ENCODE results near the gene IGSF6.
A peak's percentile ranks its signal among the peaks of the same experiment; 100 is the strongest.

Gene IGSF6

DNA sequence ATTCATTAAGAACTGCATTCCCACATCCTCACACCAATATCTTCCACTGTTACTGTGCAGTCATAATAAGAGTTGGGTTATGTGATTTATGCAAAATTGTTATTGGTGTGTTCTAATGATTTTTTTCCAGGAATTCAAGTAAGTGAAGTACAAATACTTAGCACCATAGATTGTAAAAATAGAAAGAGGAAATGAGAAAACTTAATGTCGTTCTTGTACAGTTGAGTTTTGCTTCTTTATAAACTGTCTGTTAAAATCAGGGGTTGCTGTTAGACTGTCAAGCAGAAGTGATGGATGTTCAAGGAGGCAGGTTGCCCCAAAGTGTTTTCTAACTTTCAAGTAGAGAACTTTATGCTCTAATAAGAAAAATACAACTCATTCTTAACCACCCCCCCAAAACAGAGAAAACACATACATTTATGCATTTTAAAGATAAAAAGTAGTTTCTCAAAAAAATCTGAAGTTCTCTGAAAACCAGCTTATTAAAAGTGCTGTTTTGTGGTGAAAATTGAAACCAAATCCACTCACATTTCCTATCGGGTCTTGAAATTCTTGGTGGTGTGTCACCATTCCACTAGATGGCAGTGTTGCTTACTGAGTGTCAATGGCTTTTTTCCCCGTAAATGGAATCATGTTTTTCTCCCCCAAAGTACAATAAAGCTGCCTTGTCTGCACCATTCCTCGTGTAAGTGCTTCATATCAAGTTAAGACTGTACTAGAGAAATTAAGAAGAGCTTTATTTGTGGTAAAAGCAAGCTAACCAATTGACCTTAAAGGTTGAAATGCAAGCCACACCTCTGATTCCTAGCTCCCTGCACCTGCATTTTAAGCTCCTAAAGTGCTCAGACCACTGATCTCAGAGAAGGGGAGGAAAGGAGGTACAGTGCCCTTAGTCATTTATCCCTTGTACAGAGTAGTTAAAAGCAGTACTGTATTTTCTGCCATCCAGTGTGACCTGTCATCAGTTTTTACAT, 4.7 kb upstream of the IGSF6 start:
- H3K27ac ChIP-seq, result peak overlapping the region; percentile 97
- peaks cover 50 to 55% of the 10 kb centered on the region in 2 experiments for H3K4me1 ChIP-seq (ENCODE audit: control insufficient read depth in 1 of 2, insufficient read depth in 1 of 2, low read depth in 1 of 2, low read length in 1 of 2)
- H3K4me3 ChIP-seq (ENCODE audit: low read depth in 1 of 2, low read length in 1 of 2), result no peak overlapping the region

DNA sequence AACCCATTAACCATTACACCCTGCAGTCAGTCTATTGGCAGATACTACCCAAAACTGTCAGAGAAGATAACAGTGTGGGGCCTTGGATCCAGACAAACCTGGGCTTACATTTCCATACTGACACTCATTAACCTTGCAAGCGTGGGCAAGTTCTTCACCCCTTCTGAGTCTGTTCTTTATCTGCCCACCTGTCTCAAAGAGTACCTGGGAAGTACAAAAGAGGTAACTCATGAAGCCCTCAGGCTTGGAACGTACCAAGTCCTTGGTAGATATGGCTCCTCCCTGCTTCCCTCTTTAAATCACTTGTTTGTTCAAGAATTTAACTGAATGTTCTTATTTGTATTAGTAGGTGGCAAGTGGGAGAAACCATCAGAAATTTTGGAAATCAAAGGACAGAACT, 2.5 kb upstream of the IGSF6 start:
- Histone ChIP-seq H3K27ac (peak overlapping the region; percentile 97), H3K4me3 (ENCODE audit: low read depth in 1 of 2, low read length in 1 of 2) (peak overlapping the region in 1 of 2 experiments; percentile 90), H3K4me1 (ENCODE audit: control insufficient read depth in 1 of 2, insufficient read depth in 1 of 2, low read depth in 1 of 2, low read length in 1 of 2) (peaks cover 59 to 67% of the 10 kb centered on the region in 2 experiments), H3K36me3 (peaks cover 20% of the 10 kb centered on the region), H3K9me3 (no peaks in the 10 kb centered on the region), H3K27me3 (no peaks in the 10 kb centered on the region)
- TF ChIP-seq, protein P1, sequence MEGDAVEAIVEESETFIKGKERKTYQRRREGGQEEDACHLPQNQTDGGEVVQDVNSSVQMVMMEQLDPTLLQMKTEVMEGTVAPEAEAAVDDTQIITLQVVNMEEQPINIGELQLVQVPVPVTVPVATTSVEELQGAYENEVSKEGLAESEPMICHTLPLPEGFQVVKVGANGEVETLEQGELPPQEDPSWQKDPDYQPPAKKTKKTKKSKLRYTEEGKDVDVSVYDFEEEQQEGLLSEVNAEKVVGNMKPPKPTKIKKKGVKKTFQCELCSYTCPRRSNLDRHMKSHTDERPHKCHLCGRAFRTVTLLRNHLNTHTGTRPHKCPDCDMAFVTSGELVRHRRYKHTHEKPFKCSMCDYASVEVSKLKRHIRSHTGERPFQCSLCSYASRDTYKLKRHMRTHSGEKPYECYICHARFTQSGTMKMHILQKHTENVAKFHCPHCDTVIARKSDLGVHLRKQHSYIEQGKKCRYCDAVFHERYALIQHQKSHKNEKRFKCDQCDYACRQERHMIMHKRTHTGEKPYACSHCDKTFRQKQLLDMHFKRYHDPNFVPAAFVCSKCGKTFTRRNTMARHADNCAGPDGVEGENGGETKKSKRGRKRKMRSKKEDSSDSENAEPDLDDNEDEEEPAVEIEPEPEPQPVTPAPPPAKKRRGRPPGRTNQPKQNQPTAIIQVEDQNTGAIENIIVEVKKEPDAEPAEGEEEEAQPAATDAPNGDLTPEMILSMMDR (IDR thresholded peaks at IDR 0.05), result no peak

More for the DNA sequence above, 4.7 kb upstream of the IGSF6 start:
- H3K9me3 ChIP-seq, result no peaks in the 10 kb centered on the region
- H3K27me3 ChIP-seq, result peaks cover 7% of the 10 kb centered on the region
- TF ChIP-seq, protein P1 (IDR thresholded peaks at IDR 0.05), result peak; percentile 79
- H3K36me3 ChIP-seq, result peaks cover 18% of the 10 kb centered on the region

DNA sequence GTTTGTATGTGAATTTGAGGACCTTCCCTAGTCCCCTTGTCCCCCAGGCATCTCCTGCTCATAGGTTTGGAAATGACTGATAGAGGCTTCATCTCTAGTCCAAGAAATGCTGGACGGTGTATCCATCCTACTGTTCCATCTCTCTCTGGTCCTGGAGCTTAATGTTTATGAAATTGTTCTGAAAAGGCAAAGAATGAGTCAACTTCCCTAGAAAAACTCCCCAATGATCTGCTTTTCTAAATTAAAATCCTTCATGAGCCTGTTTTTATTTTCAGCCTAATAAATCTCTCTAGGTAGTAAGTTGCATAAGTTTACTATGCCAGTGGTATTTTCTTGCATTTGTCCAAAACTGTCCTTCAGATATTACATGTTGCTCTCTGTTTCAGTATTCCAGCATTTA, 2.1 kb upstream of the IGSF6 start:
- H3K4me3 ChIP-seq (ENCODE audit: low read depth in 1 of 2, low read length in 1 of 2), result peak overlapping the region in 1 of 2 experiments; percentile 90
- H3K27ac ChIP-seq, result peak overlapping the region; percentile 97
- peaks cover 63 to 71% of the 10 kb centered on the region in 2 experiments for H3K4me1 ChIP-seq (ENCODE audit: control insufficient read depth in 1 of 2, insufficient read depth in 1 of 2, low read depth in 1 of 2, low read length in 1 of 2)
- no peaks in the 10 kb centered on the region for H3K27me3 ChIP-seq
- TF ChIP-seq, protein P1 (IDR thresholded peaks at IDR 0.05), result no peak
- no peaks in the 10 kb centered on the region for H3K9me3 ChIP-seq
- peaks cover 24% of the 10 kb centered on the region for H3K36me3 ChIP-seq

DNA sequence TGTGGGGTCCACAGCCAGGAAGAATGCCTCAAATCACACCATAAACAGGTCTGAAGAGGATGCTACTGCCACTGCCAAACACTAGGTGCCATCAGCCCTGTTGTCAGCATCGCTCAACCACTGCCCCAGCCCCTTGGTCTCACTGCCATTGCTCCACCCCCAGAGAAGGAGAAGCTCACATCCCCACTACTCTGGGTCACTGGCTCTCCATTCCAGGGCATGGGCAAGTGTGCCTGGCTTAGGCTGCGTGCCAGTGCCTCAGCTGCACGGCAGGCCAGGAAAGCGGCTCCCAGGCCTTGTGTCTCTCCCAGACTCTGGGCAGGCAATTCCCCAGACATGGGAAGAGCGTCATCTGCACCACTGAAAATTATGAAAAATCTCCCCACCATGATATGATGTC, 1.2 kb upstream of the IGSF6 start:
- H3K4me3 ChIP-seq (ENCODE audit: low read depth in 1 of 2, low read length in 1 of 2), result peak overlapping the region; percentile 90 to 92
- H3K27me3 ChIP-seq, result no peaks in the 10 kb centered on the region
- TF ChIP-seq, protein P1 (IDR thresholded peaks at IDR 0.05), result no peak
- H3K27ac ChIP-seq, result peak overlapping the region; percentile 97
- H3K9me3 ChIP-seq, result no peaks in the 10 kb centered on the region
- peaks cover 72 to 80% of the 10 kb centered on the region in 2 experiments for H3K4me1 ChIP-seq (ENCODE audit: control insufficient read depth in 1 of 2, insufficient read depth in 1 of 2, low read depth in 1 of 2, low read length in 1 of 2)
- H3K36me3 ChIP-seq, result peaks cover 31% of the 10 kb centered on the region

DNA sequence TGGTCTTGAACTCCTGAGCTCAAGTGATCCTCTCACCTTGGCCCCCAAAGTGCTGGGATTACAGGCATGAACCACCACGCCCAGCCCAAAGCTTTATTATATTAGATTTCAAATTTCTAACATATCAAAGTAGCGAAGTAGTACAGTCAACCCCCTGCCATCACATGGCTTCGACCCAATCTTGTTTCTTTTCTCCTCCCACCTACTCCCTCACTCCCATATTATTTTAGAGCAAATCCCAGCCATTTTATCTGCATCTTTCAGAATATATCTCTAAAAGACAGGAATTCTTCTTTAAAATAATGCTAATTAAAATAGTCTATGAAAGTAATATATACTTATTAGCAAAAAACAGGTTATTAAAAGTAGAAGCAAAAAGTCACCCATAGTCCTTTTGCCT, 893 bp downstream of the IGSF6 start:
- Histone ChIP-seq H3K4me1 (ENCODE audit: control insufficient read depth in 1 of 2, insufficient read depth in 1 of 2, low read depth in 1 of 2, low read length in 1 of 2) (peaks cover 76 to 89% of the 10 kb centered on the region in 2 experiments), H3K27me3 (no peaks in the 10 kb centered on the region), H3K4me3 (ENCODE audit: low read depth in 1 of 2, low read length in 1 of 2) (peak overlapping the region; percentile 90 to 92), H3K27ac (peak overlapping the region; percentile 97), H3K36me3 (peaks cover 50% of the 10 kb centered on the region), H3K9me3 (no peaks in the 10 kb centered on the region)
- TF ChIP-seq, protein P1 (IDR thresholded peaks at IDR 0.05), result no peak

Measured in neutrophil (primary cell).